GM23338 (cell line): Measurements from ENCODE around the gene PGPEP1. TPM values are rescaled to one million over a fixed set of nuclear protein-coding genes. Genes with fewer than 3 reads are reported as not detected.

ENCODE experiments used
- ATAC-seq: fragments of 200-7000 bp; cut with Tn5 transposase; 3 replicates; pipeline ENCODE4 v1.9.1; 2020
- DNase-seq: peaks from one replicate; pipeline ENCODE4 v3.0.0-alpha.2; 2015; ENCODE audit warnings: low spot score
- H2AFZ ChIP-seq: fragments of 200-600 bp; sonication (generic); 2 replicates; pipeline ENCODE4 v1.8.0; 2016; ENCODE audit warnings: antibody characterized with exemption, mild to moderate bottlenecking, moderate library complexity
- H3F3A ChIP-seq: fragments of 200-600 bp; sonication (generic); replicated peaks from 2 replicates; pipeline ENCODE4 v1.8.0; 2017; ENCODE audit warnings: antibody characterized with exemption, mixed run types, low read depth
- H3K27ac ChIP-seq: fragments of 200-600 bp; sonication (generic); 2 replicates; pipeline ENCODE4 v1.6.1; 2016; ENCODE audit warnings: low read depth
- H3K27me3 ChIP-seq: fragments of 200-600 bp; sonication (generic); 2 replicates; pipeline ENCODE4 v1.8.0; 2016; ENCODE audit warnings: mild to moderate bottlenecking, mixed run types, moderate library complexity; ENCODE audit not compliant: insufficient read depth
- H3K36me3 ChIP-seq: fragments of 200-600 bp; sonication (generic); 2 replicates; pipeline ENCODE4 v1.8.0; 2016; ENCODE audit warnings: mild to moderate bottlenecking; ENCODE audit not compliant: insufficient read depth
- H3K4me1 ChIP-seq: fragments of 200-600 bp; sonication (generic); 2 replicates; pipeline ENCODE4 v1.8.0; 2016; ENCODE audit warnings: mild to moderate bottlenecking, moderate library complexity; ENCODE audit not compliant: insufficient read depth
- H3K4me2 ChIP-seq: fragments of 200-600 bp; sonication (generic); 2 replicates; pipeline ENCODE4 v1.7.1; 2017; ENCODE audit warnings: mixed run types
- H3K4me3 ChIP-seq: fragments of 200-600 bp; sonication (generic); 2 replicates; pipeline ENCODE4 v1.6.1; 2016; ENCODE audit warnings: mixed run types
- H3K79me2 ChIP-seq: fragments of 200-600 bp; sonication (generic); replicated peaks from 2 replicates; pipeline ENCODE4 v1.8.0; 2017; ENCODE audit warnings: mild to moderate bottlenecking; ENCODE audit not compliant: insufficient read depth
- H3K9me2 ChIP-seq: fragments of 200-600 bp; sonication (generic); 2 replicates; pipeline ENCODE4 v1.8.0; 2017; ENCODE audit not compliant: insufficient read depth
- H4K20me1 ChIP-seq: fragments of 200-600 bp; sonication (generic); replicated peaks from 2 replicates; pipeline ENCODE4 v1.8.0; 2017; ENCODE audit warnings: mild to moderate bottlenecking; ENCODE audit not compliant: insufficient read depth
- H3K27ac Mint-ChIP-seq: 2 replicates; pipeline ENCODE4 v1.8.0; 2020; ENCODE audit warnings: inconsistent platforms, mild to moderate bottlenecking, moderate library complexity, mixed read lengths
- H3K27me3 Mint-ChIP-seq: 3 replicates; pipeline ENCODE4 v1.8.0; 2022; ENCODE audit warnings: low read depth, mild to moderate bottlenecking, moderate library complexity, mixed read lengths, inconsistent platforms; ENCODE audit not compliant: insufficient read depth, poor library complexity
- H3K36me3 Mint-ChIP-seq: 3 replicates; pipeline ENCODE4 v1.8.0; 2021; ENCODE audit warnings: low read depth, mild to moderate bottlenecking, inconsistent platforms, moderate library complexity, mixed read lengths
- H3K4me1 Mint-ChIP-seq: 3 replicates; pipeline ENCODE4 v1.8.0; 2020; ENCODE audit warnings: mild to moderate bottlenecking, inconsistent platforms, mixed read lengths
- H3K4me3 Mint-ChIP-seq: 3 replicates; pipeline ENCODE4 v1.8.0; 2021; ENCODE audit warnings: moderate library complexity, mild to moderate bottlenecking, inconsistent platforms, mixed read lengths
- H3K9me3 Mint-ChIP-seq: 3 replicates; pipeline ENCODE4 v1.8.0; 2020; ENCODE audit warnings: moderate library complexity, mild to moderate bottlenecking, inconsistent platforms, mixed read lengths
- CREB1 ChIP-seq: fragments of 250-450 bp; sonication (Bioruptor Pico); IDR thresholded peaks from 2 replicates; pipeline ENCODE4 v1.5.0; 2020; ENCODE audit warnings: low read depth, mild to moderate bottlenecking, moderate library complexity
- CTCF ChIP-seq, 2 experiments: fragments of 200-600 bp in 1 of 2; sonication (generic) in 1 of 2; conservative IDR thresholded peaks; 2 replicates each; pipeline versions ENCODE4 v1.5.1 to v1.6.1; 2016 to 2017; ENCODE audit warnings: antibody characterized with exemption in 2 of 2, low read depth in 2 of 2, mild to moderate bottlenecking in 2 of 2, moderate library complexity in 1 of 2
- ETS1 ChIP-seq: IDR thresholded peaks from 2 replicates; pipeline ENCODE4 v1.6.1; 2016; ENCODE audit warnings: antibody characterized with exemption
- EZH2 ChIP-seq: fragments of 200-600 bp; sonication (generic); IDR thresholded peaks from one replicate; pipeline ENCODE4 v1.8.0; 2017; ENCODE audit warnings: antibody characterized with exemption, mild to moderate bottlenecking, low read depth; ENCODE audit not compliant: unreplicated experiment
- EZH2phosphoT487 ChIP-seq: fragments of 200-600 bp; sonication (generic); IDR thresholded peaks from one replicate; pipeline ENCODE4 v1.8.1; 2018; ENCODE audit warnings: antibody characterized with exemption; ENCODE audit not compliant: unreplicated experiment
- JUNB ChIP-seq: IDR thresholded peaks from one replicate; pipeline ENCODE4 v1.6.1; 2016; ENCODE audit warnings: antibody characterized with exemption; ENCODE audit not compliant: unreplicated experiment
- NANOG ChIP-seq: IDR thresholded peaks from 2 replicates; pipeline ENCODE4 v1.6.1; 2016; ENCODE audit warnings: antibody characterized with exemption, borderline replicate concordance
- POLR2AphosphoS5 ChIP-seq: IDR thresholded peaks from 2 replicates; pipeline ENCODE4 v1.6.1; 2016; ENCODE audit warnings: antibody characterized with exemption, low read depth
- STAT1 ChIP-seq: IDR thresholded peaks from one replicate; pipeline ENCODE4 v1.6.1; 2016; ENCODE audit warnings: antibody characterized with exemption; ENCODE audit not compliant: unreplicated experiment
- ZNF114 ChIP-seq: fragments of 250-450 bp; sonication (Bioruptor Pico); IDR thresholded peaks from 2 replicates; pipeline ENCODE4 v1.5.0; 2020; ENCODE audit warnings: mild to moderate bottlenecking, moderate library complexity
- ZNF331 ChIP-seq: fragments of 250-450 bp; sonication (Bioruptor Pico); IDR thresholded peaks from 2 replicates; pipeline ENCODE4 v1.5.0; 2020; ENCODE audit warnings: low read depth, mild to moderate bottlenecking, moderate library complexity
- polyA plus RNA-seq: library from polyadenylated mRNA; unstranded; fragments of >200 nt; fragmentation: Nextera tagmentation; extraction: Ambion mirVana; gene quantifications from 2 replicates; pipeline ENCODE4 v1.2.1, GENCODE V29; 2016
- total RNA-seq: library from RNA; depleted of rRNA; stranded (reverse); fragments of >200 nt; shearing (Covaris generic); gene quantifications from 2 replicates; pipeline ENCODE4 v1.2.3, GENCODE V29; 2014
- TF ChIP-seq, protein P1 (sequence below): IDR thresholded peaks from one replicate; pipeline ENCODE4 v1.6.1; 2018; ENCODE audit warnings: antibody characterized with exemption; ENCODE audit not compliant: unreplicated experiment
- TF ChIP-seq, protein P2 (sequence below): fragments of 250-450 bp; sonication (Bioruptor Pico); IDR thresholded peaks from 2 replicates; pipeline ENCODE4 v1.5.0; 2020; ENCODE audit warnings: mild to moderate bottlenecking, moderate library complexity

Gene PGPEP1
- total and polyA plus RNA-seq, 2 experiments from 2014 or later, result 15.5 to 18.9 TPM

GRCh38 chr19:18309525-18310064 lies 30.8 kb upstream of the PGPEP1 start:
- H3K9me3 Mint-ChIP-seq, result no peaks in the 10 kb centered on the region
- Histone ChIP-seq H3K27me3 (no peaks in the 10 kb centered on the region), H3K27ac (0 out of 2 replicates have a peak overlapping the region, but pooled peaks have one; percentile 26), H3K79me2 (0 out of 2 replicates have a peak, but pooled peaks cover 8% of the 10 kb centered on the region), H4K20me1 (peaks cover 4% of the 10 kb centered on the region), H3K4me1 (peaks cover 18% of the 10 kb centered on the region), H3K36me3 (peaks cover 17% of the 10 kb centered on the region; the same call in 1 of the 2 replicates), H3K4me3 (no peak overlapping the region), H3F3A (peaks cover 25% of the 10 kb centered on the region), H3K9me2 (no peaks in the 10 kb centered on the region), H2AFZ (no peak overlapping the region), H3K4me2 (no peak overlapping the region)
- peaks cover 21% of the 10 kb centered on the region for H3K4me1 Mint-ChIP-seq
- H3K36me3 Mint-ChIP-seq, result peaks cover 52% of the 10 kb centered on the region
- H3K4me3 Mint-ChIP-seq, result no peak overlapping the region
- no peak for DNase-seq
- peaks cover 12% of the 10 kb centered on the region for H3K27me3 Mint-ChIP-seq
- TF ChIP-seq, protein P1, sequence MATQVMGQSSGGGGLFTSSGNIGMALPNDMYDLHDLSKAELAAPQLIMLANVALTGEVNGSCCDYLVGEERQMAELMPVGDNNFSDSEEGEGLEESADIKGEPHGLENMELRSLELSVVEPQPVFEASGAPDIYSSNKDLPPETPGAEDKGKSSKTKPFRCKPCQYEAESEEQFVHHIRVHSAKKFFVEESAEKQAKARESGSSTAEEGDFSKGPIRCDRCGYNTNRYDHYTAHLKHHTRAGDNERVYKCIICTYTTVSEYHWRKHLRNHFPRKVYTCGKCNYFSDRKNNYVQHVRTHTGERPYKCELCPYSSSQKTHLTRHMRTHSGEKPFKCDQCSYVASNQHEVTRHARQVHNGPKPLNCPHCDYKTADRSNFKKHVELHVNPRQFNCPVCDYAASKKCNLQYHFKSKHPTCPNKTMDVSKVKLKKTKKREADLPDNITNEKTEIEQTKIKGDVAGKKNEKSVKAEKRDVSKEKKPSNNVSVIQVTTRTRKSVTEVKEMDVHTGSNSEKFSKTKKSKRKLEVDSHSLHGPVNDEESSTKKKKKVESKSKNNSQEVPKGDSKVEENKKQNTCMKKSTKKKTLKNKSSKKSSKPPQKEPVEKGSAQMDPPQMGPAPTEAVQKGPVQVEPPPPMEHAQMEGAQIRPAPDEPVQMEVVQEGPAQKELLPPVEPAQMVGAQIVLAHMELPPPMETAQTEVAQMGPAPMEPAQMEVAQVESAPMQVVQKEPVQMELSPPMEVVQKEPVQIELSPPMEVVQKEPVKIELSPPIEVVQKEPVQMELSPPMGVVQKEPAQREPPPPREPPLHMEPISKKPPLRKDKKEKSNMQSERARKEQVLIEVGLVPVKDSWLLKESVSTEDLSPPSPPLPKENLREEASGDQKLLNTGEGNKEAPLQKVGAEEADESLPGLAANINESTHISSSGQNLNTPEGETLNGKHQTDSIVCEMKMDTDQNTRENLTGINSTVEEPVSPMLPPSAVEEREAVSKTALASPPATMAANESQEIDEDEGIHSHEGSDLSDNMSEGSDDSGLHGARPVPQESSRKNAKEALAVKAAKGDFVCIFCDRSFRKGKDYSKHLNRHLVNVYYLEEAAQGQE, result no peak
- TF ChIP-seq NANOG, result no peak
- TF ChIP-seq JUNB, result no peak
- TF ChIP-seq, protein P2, sequence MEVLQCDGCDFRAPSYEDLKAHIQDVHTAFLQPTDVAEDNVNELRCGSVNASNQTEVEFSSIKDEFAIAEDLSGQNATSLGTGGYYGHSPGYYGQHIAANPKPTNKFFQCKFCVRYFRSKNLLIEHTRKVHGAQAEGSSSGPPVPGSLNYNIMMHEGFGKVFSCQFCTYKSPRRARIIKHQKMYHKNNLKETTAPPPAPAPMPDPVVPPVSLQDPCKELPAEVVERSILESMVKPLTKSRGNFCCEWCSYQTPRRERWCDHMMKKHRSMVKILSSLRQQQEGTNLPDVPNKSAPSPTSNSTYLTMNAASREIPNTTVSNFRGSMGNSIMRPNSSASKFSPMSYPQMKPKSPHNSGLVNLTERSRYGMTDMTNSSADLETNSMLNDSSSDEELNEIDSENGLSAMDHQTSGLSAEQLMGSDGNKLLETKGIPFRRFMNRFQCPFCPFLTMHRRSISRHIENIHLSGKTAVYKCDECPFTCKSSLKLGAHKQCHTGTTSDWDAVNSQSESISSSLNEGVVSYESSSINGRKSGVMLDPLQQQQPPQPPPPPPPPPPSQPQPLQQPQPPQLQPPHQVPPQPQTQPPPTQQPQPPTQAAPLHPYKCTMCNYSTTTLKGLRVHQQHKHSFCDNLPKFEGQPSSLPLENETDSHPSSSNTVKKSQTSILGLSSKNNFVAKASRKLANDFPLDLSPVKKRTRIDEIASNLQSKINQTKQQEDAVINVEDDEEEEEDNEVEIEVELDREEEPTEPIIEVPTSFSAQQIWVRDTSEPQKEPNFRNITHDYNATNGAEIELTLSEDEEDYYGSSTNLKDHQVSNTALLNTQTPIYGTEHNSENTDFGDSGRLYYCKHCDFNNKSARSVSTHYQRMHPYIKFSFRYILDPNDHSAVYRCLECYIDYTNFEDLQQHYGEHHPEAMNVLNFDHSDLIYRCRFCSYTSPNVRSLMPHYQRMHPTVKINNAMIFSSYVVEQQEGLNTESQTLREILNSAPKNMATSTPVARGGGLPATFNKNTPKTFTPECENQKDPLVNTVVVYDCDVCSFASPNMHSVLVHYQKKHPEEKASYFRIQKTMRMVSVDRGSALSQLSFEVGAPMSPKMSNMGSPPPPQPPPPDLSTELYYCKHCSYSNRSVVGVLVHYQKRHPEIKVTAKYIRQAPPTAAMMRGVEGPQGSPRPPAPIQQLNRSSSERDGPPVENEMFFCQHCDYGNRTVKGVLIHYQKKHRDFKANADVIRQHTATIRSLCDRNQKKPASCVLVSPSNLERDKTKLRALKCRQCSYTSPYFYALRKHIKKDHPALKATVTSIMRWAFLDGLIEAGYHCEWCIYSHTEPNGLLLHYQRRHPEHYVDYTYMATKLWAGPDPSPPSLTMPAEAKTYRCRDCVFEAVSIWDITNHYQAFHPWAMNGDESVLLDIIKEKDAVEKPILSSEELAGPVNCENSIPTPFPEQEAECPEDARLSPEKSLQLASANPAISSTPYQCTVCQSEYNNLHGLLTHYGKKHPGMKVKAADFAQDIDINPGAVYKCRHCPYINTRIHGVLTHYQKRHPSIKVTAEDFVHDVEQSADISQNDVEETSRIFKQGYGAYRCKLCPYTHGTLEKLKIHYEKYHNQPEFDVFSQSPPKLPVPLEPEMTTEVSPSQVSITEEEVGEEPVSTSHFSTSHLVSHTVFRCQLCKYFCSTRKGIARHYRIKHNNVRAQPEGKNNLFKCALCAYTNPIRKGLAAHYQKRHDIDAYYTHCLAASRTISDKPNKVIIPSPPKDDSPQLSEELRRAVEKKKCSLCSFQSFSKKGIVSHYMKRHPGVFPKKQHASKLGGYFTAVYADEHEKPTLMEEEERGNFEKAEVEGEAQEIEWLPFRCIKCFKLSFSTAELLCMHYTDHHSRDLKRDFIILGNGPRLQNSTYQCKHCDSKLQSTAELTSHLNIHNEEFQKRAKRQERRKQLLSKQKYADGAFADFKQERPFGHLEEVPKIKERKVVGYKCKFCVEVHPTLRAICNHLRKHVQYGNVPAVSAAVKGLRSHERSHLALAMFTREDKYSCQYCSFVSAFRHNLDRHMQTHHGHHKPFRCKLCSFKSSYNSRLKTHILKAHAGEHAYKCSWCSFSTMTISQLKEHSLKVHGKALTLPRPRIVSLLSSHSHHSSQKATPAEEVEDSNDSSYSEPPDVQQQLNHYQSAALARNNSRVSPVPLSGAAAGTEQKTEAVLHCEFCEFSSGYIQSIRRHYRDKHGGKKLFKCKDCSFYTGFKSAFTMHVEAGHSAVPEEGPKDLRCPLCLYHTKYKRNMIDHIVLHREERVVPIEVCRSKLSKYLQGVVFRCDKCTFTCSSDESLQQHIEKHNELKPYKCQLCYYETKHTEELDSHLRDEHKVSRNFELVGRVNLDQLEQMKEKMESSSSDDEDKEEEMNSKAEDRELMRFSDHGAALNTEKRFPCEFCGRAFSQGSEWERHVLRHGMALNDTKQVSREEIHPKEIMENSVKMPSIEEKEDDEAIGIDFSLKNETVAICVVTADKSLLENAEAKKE (CRISPR knock-in tag), result no peak
- TF ChIP-seq POLR2AphosphoS5, result no peak
- TF ChIP-seq ZNF331 (CRISPR knock-in tag), result no peak
- no peak for TF ChIP-seq ETS1
- TF ChIP-seq EZH2, result no peak
- no peak for TF ChIP-seq EZH2phosphoT487
- no peak for TF ChIP-seq ZNF114 (CRISPR knock-in tag)
- no peak for TF ChIP-seq CREB1 (CRISPR knock-in tag)
- no peak for TF ChIP-seq STAT1
- TF ChIP-seq CTCF (conservative IDR thresholded peaks at IDR 0.05; ENCODE audit: low read depth in 2 of 2), result no peak
- H3K27ac Mint-ChIP-seq, result no peak overlapping the region
- ATAC-seq, result no peak
